ENCODE results near the gene DUOX1.
"Not testable (repeated sequence)": the region's sequence is repeated elsewhere in the genome, so short reads cannot be mapped to it uniquely, and the experiment has no call there.

The DUOX1 gene

DNA sequence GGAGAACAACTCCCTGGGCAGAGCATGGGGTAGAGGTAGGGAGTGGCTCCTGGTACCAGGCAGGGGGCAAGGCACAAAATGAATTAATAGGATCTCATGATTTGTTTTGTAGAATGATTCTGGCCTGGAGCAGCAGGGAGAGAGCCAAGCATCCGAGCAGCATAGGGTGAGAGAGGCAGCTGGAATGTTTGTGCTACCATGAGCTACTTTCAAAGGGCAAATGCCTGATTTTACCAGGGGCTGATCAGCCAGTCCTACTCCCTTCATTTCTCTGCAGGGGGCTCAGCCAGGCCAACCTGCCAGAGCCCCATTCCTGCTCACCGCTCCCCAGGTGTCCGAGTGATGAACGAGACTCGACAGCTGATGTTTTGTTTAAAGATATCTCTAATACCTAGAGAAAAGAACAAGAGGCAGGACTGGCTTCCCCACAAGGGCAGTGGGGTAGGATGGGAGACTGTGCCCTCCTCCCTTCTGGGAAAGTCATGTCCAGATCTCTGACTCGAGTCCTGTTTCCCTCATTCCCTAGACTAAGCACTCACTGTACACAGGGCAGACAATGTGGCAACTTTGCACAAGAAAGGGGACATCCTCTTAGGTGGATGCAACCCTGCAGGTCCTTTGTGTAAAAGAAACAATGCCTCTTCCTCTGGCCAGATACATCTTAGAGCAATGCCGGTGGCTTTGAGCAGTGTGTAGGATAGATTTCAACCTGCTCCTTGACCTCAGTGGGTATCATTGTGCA, 28.7 kb upstream of the DUOX1 start:
- H3K27ac ChIP-seq (ENCODE audit: low read length, poor library complexity, severe bottlenecking) = no peak overlapping the region
- H3K9ac ChIP-seq (ENCODE audit: low read length) = no peak overlapping the region
- H2AFZ ChIP-seq (ENCODE audit: low read depth, low read length) = no peak overlapping the region
- DNase-seq = no peak
- no peaks in the 10 kb centered on the region for H3K4me1 ChIP-seq (ENCODE audit: control insufficient read depth, insufficient read depth, low read depth, low read length)
- H2AK5ac ChIP-seq (ENCODE audit: low read length, severe bottlenecking) = no peak overlapping the region
- H3K36me3 ChIP-seq (ENCODE audit: control insufficient read depth in 1 of 2, insufficient read depth in 2 of 2, low read depth in 1 of 2, low read length in 2 of 2) = no peaks in the 10 kb centered on the region
- H3K9me3 ChIP-seq (ENCODE audit: control insufficient read depth, low read length) = no peaks in the 10 kb centered on the region
- H2BK5ac ChIP-seq (ENCODE audit: low read depth, low read length, poor library complexity, severe bottlenecking) = no peak overlapping the region
- 70% methylated on average over 3 of the region's 7 CpGs for WGBS
- H3K79me1 ChIP-seq (replicated peaks; ENCODE audit: low read length, poor library complexity, severe bottlenecking) = no peaks in the 10 kb centered on the region
- H4K91ac ChIP-seq (ENCODE audit: low read length) = no peak overlapping the region
- no peak overlapping the region for H3K23ac ChIP-seq (ENCODE audit: low read length in 2 of 2)
- no peak overlapping the region for H2BK120ac ChIP-seq (ENCODE audit: low read depth, low read length)
- no peak overlapping the region for H2BK12ac ChIP-seq (ENCODE audit: low read length in 2 of 2)
- no peak overlapping the region for H2BK15ac ChIP-seq (ENCODE audit: low read depth, poor library complexity, severe bottlenecking)
- H3K18ac ChIP-seq (ENCODE audit: low read depth in 1 of 2, low read length in 2 of 2) = no peak overlapping the region
- no peak overlapping the region for H3K14ac ChIP-seq (ENCODE audit: low read length in 2 of 2)
- H3K27me3 ChIP-seq (ENCODE audit: control insufficient read depth in 1 of 2, insufficient read depth in 1 of 2, low read length in 2 of 2) = peaks cover 64 to 72% of the 10 kb centered on the region in 2 experiments
- no peak overlapping the region for H3K4me3 ChIP-seq (ENCODE audit: insufficient read depth in 1 of 2, low read depth in 1 of 2, low read length in 2 of 2)
- no peak overlapping the region for H3K4ac ChIP-seq (ENCODE audit: low read depth in 1 of 2, low read length in 2 of 2)
- H3K4me2 ChIP-seq (ENCODE audit: low read length, poor library complexity, severe bottlenecking) = no peak overlapping the region
- no peak overlapping the region for H4K8ac ChIP-seq (ENCODE audit: low read length)

DNA sequence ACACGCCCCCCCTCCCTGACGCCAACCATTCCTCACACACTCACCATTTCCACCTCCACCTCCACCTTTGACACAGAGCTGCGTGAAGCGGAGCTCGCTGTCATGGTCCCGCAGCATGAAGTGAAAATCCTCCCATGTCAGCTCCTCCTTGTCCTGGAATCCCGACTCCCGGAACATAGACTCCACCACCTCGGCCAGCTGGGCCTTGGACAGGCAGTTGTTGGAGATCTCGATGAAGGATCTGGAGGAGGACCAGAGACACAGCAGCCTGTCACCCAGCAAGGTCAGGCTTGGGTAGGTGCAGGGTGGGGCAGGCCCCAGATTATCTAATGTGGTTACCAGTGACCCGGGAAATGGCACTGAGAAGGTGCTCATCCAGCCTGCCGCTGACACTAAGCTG, 28.0 kb upstream of the DUOX1 start:
- Histone ChIP-seq H2AK5ac (ENCODE audit: low read length, severe bottlenecking) (no peak overlapping the region), H3K18ac (ENCODE audit: low read depth in 1 of 2, low read length in 2 of 2) (no peak overlapping the region), H3K4me2 (ENCODE audit: low read length, poor library complexity, severe bottlenecking) (no peak overlapping the region), H3K36me3 (ENCODE audit: control insufficient read depth in 1 of 2, insufficient read depth in 2 of 2, low read depth in 1 of 2, low read length in 2 of 2) (no peaks in the 10 kb centered on the region), H3K23ac (ENCODE audit: low read length in 2 of 2) (no peak overlapping the region), H3K14ac (ENCODE audit: low read length in 2 of 2) (no peak overlapping the region), H3K79me1 (replicated peaks; ENCODE audit: low read length, poor library complexity, severe bottlenecking) (no peaks in the 10 kb centered on the region), H4K8ac (ENCODE audit: low read length) (no peak overlapping the region), H2BK15ac (ENCODE audit: low read depth, poor library complexity, severe bottlenecking) (no peak overlapping the region), H3K4me3 (ENCODE audit: insufficient read depth in 1 of 2, low read depth in 1 of 2, low read length in 2 of 2) (no peak overlapping the region), H3K9me3 (ENCODE audit: control insufficient read depth, low read length) (no peaks in the 10 kb centered on the region), H2AFZ (ENCODE audit: low read depth, low read length) (no peak overlapping the region), H2BK12ac (ENCODE audit: low read length in 2 of 2) (no peak overlapping the region), H4K91ac (ENCODE audit: low read length) (no peak overlapping the region), H3K4me1 (ENCODE audit: control insufficient read depth, insufficient read depth, low read depth, low read length) (no peaks in the 10 kb centered on the region), H2BK5ac (ENCODE audit: low read depth, low read length, poor library complexity, severe bottlenecking) (no peak overlapping the region), H3K27me3 (ENCODE audit: control insufficient read depth in 1 of 2, insufficient read depth in 1 of 2, low read length in 2 of 2) (peaks cover 66 to 72% of the 10 kb centered on the region in 2 experiments), H3K9ac (ENCODE audit: low read length) (no peak overlapping the region), H2BK120ac (ENCODE audit: low read depth, low read length) (no peak overlapping the region), H3K4ac (ENCODE audit: low read depth in 1 of 2, low read length in 2 of 2) (no peak overlapping the region), H3K27ac (ENCODE audit: low read length, poor library complexity, severe bottlenecking) (no peak overlapping the region)
- WGBS = 92% methylated on average over 12 of the region's 12 CpGs
- DNase-seq = no peak

DNA sequence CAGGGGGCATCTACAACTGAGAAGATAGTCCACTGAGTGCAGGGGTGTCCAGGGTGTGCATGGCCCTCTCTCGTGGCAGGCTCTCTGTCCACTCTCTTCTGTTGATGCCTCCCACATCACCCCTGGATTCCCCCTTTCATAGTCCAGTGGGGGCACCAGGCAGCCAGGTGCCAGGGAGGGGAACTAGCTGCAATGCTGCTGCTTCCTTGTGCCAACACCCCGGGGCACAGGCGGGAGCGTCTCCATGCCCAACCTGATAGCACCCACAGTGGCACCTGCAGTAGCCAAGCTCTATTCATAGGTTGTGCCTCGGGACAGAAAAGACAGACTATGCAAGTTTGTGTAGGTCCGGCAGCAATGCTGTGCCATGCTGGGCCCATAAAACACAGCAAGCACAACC, 27.6 kb upstream of the DUOX1 start:
- WGBS = 86% methylated on average over 6 of the region's 6 CpGs
- Histone ChIP-seq H3K27ac (ENCODE audit: low read length, poor library complexity, severe bottlenecking) (no peak overlapping the region), H3K9me3 (ENCODE audit: control insufficient read depth, low read length) (no peaks in the 10 kb centered on the region), H3K4me2 (ENCODE audit: low read length, poor library complexity, severe bottlenecking) (no peak overlapping the region), H3K79me1 (replicated peaks; ENCODE audit: low read length, poor library complexity, severe bottlenecking) (no peaks in the 10 kb centered on the region), H3K4me3 (ENCODE audit: insufficient read depth in 1 of 2, low read depth in 1 of 2, low read length in 2 of 2) (no peak overlapping the region), H2BK12ac (ENCODE audit: low read length in 2 of 2) (no peak overlapping the region), H2AK5ac (ENCODE audit: low read length, severe bottlenecking) (no peak overlapping the region), H2AFZ (ENCODE audit: low read depth, low read length) (no peak overlapping the region), H3K36me3 (ENCODE audit: control insufficient read depth in 1 of 2, insufficient read depth in 2 of 2, low read depth in 1 of 2, low read length in 2 of 2) (no peaks in the 10 kb centered on the region), H4K8ac (ENCODE audit: low read length) (no peak overlapping the region), H3K27me3 (ENCODE audit: control insufficient read depth in 1 of 2, insufficient read depth in 1 of 2, low read length in 2 of 2) (peaks cover 61 to 69% of the 10 kb centered on the region in 2 experiments), H2BK5ac (ENCODE audit: low read depth, low read length, poor library complexity, severe bottlenecking) (no peak overlapping the region), H3K23ac (ENCODE audit: low read length in 2 of 2) (no peak overlapping the region), H2BK15ac (ENCODE audit: low read depth, poor library complexity, severe bottlenecking) (no peak overlapping the region), H3K18ac (ENCODE audit: low read depth in 1 of 2, low read length in 2 of 2) (no peak overlapping the region), H2BK120ac (ENCODE audit: low read depth, low read length) (no peak overlapping the region), H3K14ac (ENCODE audit: low read length in 2 of 2) (no peak overlapping the region), H3K4me1 (ENCODE audit: control insufficient read depth, insufficient read depth, low read depth, low read length) (no peaks in the 10 kb centered on the region), H4K91ac (ENCODE audit: low read length) (peak overlapping the region; percentile 27), H3K9ac (ENCODE audit: low read length) (no peak overlapping the region), H3K4ac (ENCODE audit: low read depth in 1 of 2, low read length in 2 of 2) (no peak overlapping the region)
- DNase-seq = no peak

DNA sequence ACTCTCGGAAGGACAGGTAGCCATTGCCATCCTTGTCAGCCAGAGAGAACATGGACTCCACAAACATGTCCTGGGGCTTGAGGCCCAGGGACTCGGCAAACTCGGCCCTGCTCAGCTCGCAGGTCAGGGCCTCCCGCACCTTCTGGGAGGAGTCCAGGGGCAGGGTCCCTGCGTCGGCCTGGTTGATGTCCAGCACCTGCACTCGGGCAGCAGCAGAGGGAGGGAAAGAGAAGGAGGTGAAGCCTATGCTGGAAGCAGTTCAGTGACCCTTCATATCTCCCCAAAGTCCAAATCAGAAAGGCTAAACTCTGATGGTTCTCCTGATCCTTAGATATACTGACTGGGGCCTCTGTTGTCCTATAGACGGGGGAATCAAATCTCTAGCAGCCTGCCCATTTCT, 25.6 kb upstream of the DUOX1 start:
- not testable (repeated sequence) for H3K36me3 ChIP-seq (ENCODE audit: control insufficient read depth in 1 of 2, insufficient read depth in 2 of 2, low read depth in 1 of 2, low read length in 2 of 2); H3K27ac ChIP-seq (ENCODE audit: low read length, poor library complexity, severe bottlenecking); H3K4me2 ChIP-seq (ENCODE audit: low read length, poor library complexity, severe bottlenecking); H4K91ac ChIP-seq (ENCODE audit: low read length); H2BK120ac ChIP-seq (ENCODE audit: low read depth, low read length); H2BK12ac ChIP-seq (ENCODE audit: low read length in 2 of 2); H2BK15ac ChIP-seq (ENCODE audit: low read depth, poor library complexity, severe bottlenecking); H3K14ac ChIP-seq (ENCODE audit: low read length in 2 of 2); H3K4ac ChIP-seq (ENCODE audit: low read depth in 1 of 2, low read length in 2 of 2); H3K4me1 ChIP-seq (ENCODE audit: control insufficient read depth, insufficient read depth, low read depth, low read length); H3K79me1 ChIP-seq (replicated peaks; ENCODE audit: low read length, poor library complexity, severe bottlenecking); H3K23ac ChIP-seq (ENCODE audit: low read length in 2 of 2); H3K9ac ChIP-seq (ENCODE audit: low read length); DNase-seq; H2AFZ ChIP-seq (ENCODE audit: low read depth, low read length); H3K4me3 ChIP-seq (ENCODE audit: insufficient read depth in 1 of 2, low read depth in 1 of 2, low read length in 2 of 2); H3K9me3 ChIP-seq (ENCODE audit: control insufficient read depth, low read length); H2AK5ac ChIP-seq (ENCODE audit: low read length, severe bottlenecking); H2BK5ac ChIP-seq (ENCODE audit: low read depth, low read length, poor library complexity, severe bottlenecking); H4K8ac ChIP-seq (ENCODE audit: low read length); H3K18ac ChIP-seq (ENCODE audit: low read depth in 1 of 2, low read length in 2 of 2)
- 84% methylated on average over 5 of the region's 9 CpGs for WGBS
- peaks cover 55 to 68% of the 10 kb centered on the region in 2 experiments for H3K27me3 ChIP-seq (ENCODE audit: control insufficient read depth in 1 of 2, insufficient read depth in 1 of 2, low read length in 2 of 2)

All from mesenchymal stem cell (in vitro differentiated cells and primary cell).